Measurements from ENCODE around the gene IRX5. TPM values are rescaled to one million over a fixed set of nuclear protein-coding genes. Genes with fewer than 3 reads are reported as not detected.

IRX5 gene
- total RNA-seq, 2 experiments from 2014 or later: not detected

GRCh38 chr16:54938212-54939028 lies 7.8 kb downstream of the IRX5 start:
- H3K27me3 Mint-ChIP-seq: peaks cover 94% of the 10 kb centered on the region
- Histone ChIP-seq H3K4me1 (ENCODE audit: insufficient read depth, low read length) (peaks cover 25% of the 10 kb centered on the region), H3K27ac (ENCODE audit: low read depth in 1 of 2, low read length in 2 of 2) (no peak overlapping the region), H3K4me3 (ENCODE audit: low read length) (no peak overlapping the region), H3K9me3 (ENCODE audit: control insufficient read depth in 1 of 2, insufficient read depth in 1 of 2, low read length in 2 of 2) (peaks cover 0 to 57% of the 10 kb centered on the region in 2 experiments), H3K36me3 (ENCODE audit: insufficient read depth, low read length) (no peaks in the 10 kb centered on the region), H3K27me3 (ENCODE audit: control insufficient read depth in 1 of 2, insufficient read depth in 2 of 2, low read length in 2 of 2) (peaks cover 77 to 80% of the 10 kb centered on the region in 2 experiments)
- ATAC-seq (ENCODE audit: poor library complexity) (no peak), DNase-seq (no peak)
- H3K27ac Mint-ChIP-seq: no peak overlapping the region
- CTCF ChIA-PET: no interaction called here
- no peaks in the 10 kb centered on the region for H3K36me3 Mint-ChIP-seq (ENCODE audit: low read depth)
- peaks cover 24% of the 10 kb centered on the region for H3K4me1 Mint-ChIP-seq (ENCODE audit: low read depth)
- POLR2A ChIA-PET: no interaction called here
- TF ChIP-seq CTCF (IDR thresholded peaks at IDR 0.05): no peak
- intact Hi-C loops (cut with DNase I, micrococcal nuclease): loop anchor here in 1 of 2 experiments (10.0 kb wide), 2 partner anchors 1394 to 1504 kb away; partner anchors contain the start of gene RBL2
- H3K4me3 Mint-ChIP-seq: no peak overlapping the region
- no peaks in the 10 kb centered on the region for H3K9me3 Mint-ChIP-seq

GRCh38 chr16:54939029-54939346 lies 8.3 kb downstream of the IRX5 start:
- H3K4me3 Mint-ChIP-seq: no peak overlapping the region
- ChIA-PET POLR2A (no interaction called here), CTCF (no interaction called here)
- ATAC-seq (ENCODE audit: poor library complexity) (no peak), DNase-seq (no peak)
- intact Hi-C loops (cut with DNase I, micrococcal nuclease): loop anchor here in 1 of 2 experiments (10.0 kb wide), 2 partner anchors 1394 to 1504 kb away; partner anchors contain the start of gene RBL2
- H3K27ac ChIP-seq (ENCODE audit: low read depth in 1 of 2, low read length in 2 of 2): no peak overlapping the region
- peaks cover 24% of the 10 kb centered on the region for H3K4me1 Mint-ChIP-seq (ENCODE audit: low read depth)
- no peak for TF ChIP-seq CTCF (IDR thresholded peaks at IDR 0.05)
- H3K9me3 Mint-ChIP-seq: no peaks in the 10 kb centered on the region
- H3K36me3 Mint-ChIP-seq (ENCODE audit: low read depth): no peaks in the 10 kb centered on the region
- H3K9me3 ChIP-seq (ENCODE audit: control insufficient read depth in 1 of 2, insufficient read depth in 1 of 2, low read length in 2 of 2): peaks cover 0 to 55% of the 10 kb centered on the region in 2 experiments
- peaks cover 73 to 75% of the 10 kb centered on the region in 2 experiments for H3K27me3 ChIP-seq (ENCODE audit: control insufficient read depth in 1 of 2, insufficient read depth in 2 of 2, low read length in 2 of 2)
- no peak overlapping the region for H3K4me3 ChIP-seq (ENCODE audit: low read length)
- H3K36me3 ChIP-seq (ENCODE audit: insufficient read depth, low read length): no peaks in the 10 kb centered on the region
- peaks cover 95% of the 10 kb centered on the region for H3K27me3 Mint-ChIP-seq
- H3K4me1 ChIP-seq (ENCODE audit: insufficient read depth, low read length): peaks cover 25% of the 10 kb centered on the region
- H3K27ac Mint-ChIP-seq: no peak overlapping the region

- ChIA-PET CTCF (no interaction called here), POLR2A (no interaction called here)
- peaks cover 69% of the 10 kb centered on the region in 2 experiments for H3K27me3 ChIP-seq (ENCODE audit: control insufficient read depth in 1 of 2, insufficient read depth in 2 of 2, low read length in 2 of 2)
- Mint-ChIP-seq H3K27me3 (peaks cover 96% of the 10 kb centered on the region), H3K4me1 (ENCODE audit: low read depth) (peaks cover 19% of the 10 kb centered on the region), H3K36me3 (ENCODE audit: low read depth) (no peaks in the 10 kb centered on the region), H3K27ac (no peak overlapping the region), H3K4me3 (no peak overlapping the region), H3K9me3 (no peaks in the 10 kb centered on the region)
- no peak for TF ChIP-seq CTCF (IDR thresholded peaks at IDR 0.05)
- no peak for ATAC-seq (ENCODE audit: poor library complexity)
- H3K9me3 ChIP-seq (ENCODE audit: control insufficient read depth in 1 of 2, insufficient read depth in 1 of 2, low read length in 2 of 2): peaks cover 0 to 50% of the 10 kb centered on the region in 2 experiments
- DNase-seq: no peak
- no peaks in the 10 kb centered on the region for H3K36me3 ChIP-seq (ENCODE audit: insufficient read depth, low read length)
- intact Hi-C loops (cut with DNase I, micrococcal nuclease): loop anchor here in 1 of 2 experiments (10.0 kb wide), 2 partner anchors 1395 to 1505 kb away; partner anchors contain the start of gene RBL2
- H3K4me1 ChIP-seq (ENCODE audit: insufficient read depth, low read length): peaks cover 25% of the 10 kb centered on the region
- no peak overlapping the region for H3K27ac ChIP-seq (ENCODE audit: low read depth in 1 of 2, low read length in 2 of 2)
- no peak overlapping the region for H3K4me3 ChIP-seq (ENCODE audit: low read length)
Observed at GRCh38 chr16:54939510-54940278, 9.0 kb downstream of the IRX5 start.

Data from CD4-positive, alpha-beta T cell (primary cell).